Measurements from ENCODE around the gene CYP2D6.

GRCh38 chr22:42160251-42160650 lies 29.6 kb upstream of the CYP2D6 start:
- TF ChIP-seq POLR2AphosphoS5 (IDR thresholded peaks at IDR 0.05) (no peak), CTCF (IDR thresholded peaks at IDR 0.05) (no peak), EP300 (IDR thresholded peaks at IDR 0.05) (no peak), POLR2A (IDR thresholded peaks at IDR 0.05) (no peak)
